Measurements from ENCODE around the gene HACE1. TPM values are rescaled to one million over a fixed set of nuclear protein-coding genes. Genes with fewer than 3 reads are reported as not detected.
"Not testable (repeated sequence)": the region's sequence is repeated elsewhere in the genome, so short reads cannot be mapped to it uniquely, and the experiment has no call there.

Gene HACE1
- total RNA-seq, 1 donor from 2014 or later = 12.1 TPM

- DNase-seq (ENCODE audit: low spot score) = no peak
Observed at GRCh38 chr6:104829183-104829958, 30.3 kb downstream of the HACE1 start.

- no peak for DNase-seq (ENCODE audit: low spot score)
Observed at GRCh38 chr6:104828478-104828877, 31.2 kb downstream of the HACE1 start.

DNA sequence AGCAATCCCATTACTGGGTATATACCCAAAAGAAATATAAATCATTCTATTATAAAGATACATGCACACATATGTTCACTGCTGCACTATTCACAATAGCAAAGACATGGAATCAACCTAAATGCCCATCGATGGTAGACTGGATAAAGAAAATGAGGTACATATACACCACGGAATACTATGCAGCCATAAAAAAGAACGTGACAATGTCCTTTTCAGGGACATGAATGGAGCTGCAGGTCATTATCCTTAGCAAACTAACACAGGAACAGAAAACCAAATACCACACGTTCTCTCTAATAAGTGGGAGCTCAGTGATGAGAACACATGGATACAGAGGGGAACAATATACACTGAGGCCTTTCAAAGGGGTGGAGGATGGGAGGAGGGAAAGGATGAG lies 38.9 kb downstream of the HACE1 start:
- not testable (repeated sequence) for DNase-seq (ENCODE audit: low spot score)

GRCh38 chr6:104816125-104816524 lies 43.6 kb downstream of the HACE1 start:
- no peak for DNase-seq (ENCODE audit: low spot score)

DNA sequence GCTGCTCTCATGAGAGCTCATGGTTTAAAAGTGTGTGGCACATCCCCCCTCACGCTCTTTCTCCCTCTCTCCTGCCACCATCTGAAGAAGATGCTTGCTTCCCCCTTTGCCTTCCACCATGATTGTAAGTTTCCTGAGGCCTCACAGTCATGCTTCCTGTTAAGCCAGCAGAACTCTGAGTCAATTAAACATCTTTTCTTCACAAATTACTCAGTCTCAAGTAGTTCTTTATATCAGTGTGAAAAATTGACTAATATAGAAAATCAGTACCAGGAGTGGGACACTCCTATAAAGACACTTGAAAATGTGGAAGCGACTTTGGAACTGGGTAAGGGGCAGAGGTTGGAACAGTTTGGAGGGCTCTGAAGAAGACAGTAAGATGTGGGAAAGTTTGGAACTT lies 45.0 kb downstream of the HACE1 start:
- DNase-seq (ENCODE audit: low spot score) = no peak

- DNase-seq (ENCODE audit: low spot score) = no peak
Observed at GRCh38 chr6:104813552-104813951, 46.2 kb downstream of the HACE1 start.

DNA sequence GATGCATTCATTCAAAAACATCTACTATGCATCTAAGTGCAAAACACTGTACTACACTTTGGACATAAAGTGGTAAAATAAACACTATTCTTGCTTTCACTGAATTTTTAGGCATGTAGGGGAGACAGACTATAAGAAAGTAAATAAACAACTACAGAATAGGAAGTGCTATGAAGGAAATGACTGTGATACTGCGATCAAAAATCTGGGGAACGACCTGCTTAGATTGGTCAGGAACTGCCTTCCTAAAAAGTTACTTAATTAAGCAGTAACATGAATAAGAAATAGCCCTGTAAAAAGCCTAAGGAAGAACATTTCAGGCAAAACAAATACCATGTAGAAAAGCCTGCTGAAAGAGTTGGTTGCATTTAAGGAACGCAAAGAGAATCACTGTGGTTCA lies 50.6 kb downstream of the HACE1 start:
- DNase-seq (ENCODE audit: low spot score) = no peak

GRCh38 chr6:104805335-104805734 lies 54.4 kb downstream of the HACE1 start:
- DNase-seq (ENCODE audit: low spot score) = not testable (repeated sequence)

GRCh38 chr6:104799134-104799657 lies 60.5 kb downstream of the HACE1 start:
- DNase-seq (ENCODE audit: low spot score) = no peak

GRCh38 chr6:104796031-104796785 lies 63.5 kb downstream of the HACE1 start:
- DNase-seq (ENCODE audit: low spot score) = no peak

DNA sequence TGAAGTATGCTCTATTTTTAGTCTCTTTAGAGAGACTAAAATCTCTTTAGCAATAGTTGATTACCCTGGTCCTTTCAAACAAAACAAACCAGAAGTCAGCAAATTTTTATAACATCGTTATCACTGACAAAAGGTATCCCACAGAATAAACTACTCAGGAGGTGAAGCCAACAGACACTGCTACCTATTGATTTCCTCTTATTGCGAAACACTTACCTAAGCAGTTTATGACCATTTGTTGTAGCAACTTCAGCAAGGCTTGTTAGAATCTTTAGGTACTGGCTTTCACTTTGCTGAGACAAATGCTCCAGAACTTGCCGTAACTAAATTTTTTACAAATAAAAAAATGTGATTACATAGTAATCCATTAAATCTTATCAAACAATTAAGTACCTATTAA lies 64.4 kb downstream of the HACE1 start:
- DNase-seq (ENCODE audit: low spot score) = no peak

DNA sequence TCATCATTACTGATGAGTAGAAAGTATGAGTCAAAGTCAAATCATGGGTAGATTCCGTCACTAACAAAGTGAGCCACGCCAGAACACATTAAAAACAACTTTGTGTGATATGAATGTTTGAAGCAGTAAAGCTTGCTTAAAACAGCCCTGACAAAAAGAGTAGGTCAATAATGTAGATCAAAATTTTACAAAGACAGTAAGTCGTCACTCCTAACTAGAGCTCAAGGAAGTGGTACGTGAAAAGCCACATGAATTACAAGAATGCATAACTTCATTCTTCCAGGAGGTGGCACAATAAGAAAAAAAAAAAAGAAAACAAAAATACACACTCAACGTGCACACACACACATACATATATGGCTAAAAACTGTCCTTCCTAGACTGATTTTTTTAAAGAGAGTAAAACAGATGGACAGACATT lies 69.9 kb downstream of the HACE1 start:
- no peak for DNase-seq (ENCODE audit: low spot score)

DNA sequence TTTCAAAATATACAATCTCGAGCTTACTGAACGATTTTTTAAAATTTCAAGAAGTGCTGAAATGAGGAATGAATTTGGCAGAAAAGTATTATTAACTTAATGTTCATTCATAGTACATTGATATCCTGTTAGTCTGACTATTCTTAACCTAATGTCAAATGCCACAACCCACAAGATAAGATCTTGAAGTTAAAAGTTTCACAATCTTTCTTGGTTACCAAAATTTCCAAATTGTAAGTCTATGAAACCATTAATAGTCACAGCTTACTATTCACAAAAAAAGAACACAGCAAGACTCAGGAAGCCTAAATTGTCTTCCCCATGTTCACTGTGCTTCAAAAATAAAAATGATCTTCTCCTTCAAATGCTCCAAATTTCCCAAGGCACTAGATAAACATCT lies 71.3 kb downstream of the HACE1 start:
- no peak for DNase-seq (ENCODE audit: low spot score)

- no peak for DNase-seq (ENCODE audit: low spot score)
Observed at GRCh38 chr6:104787305-104787704, 72.4 kb downstream of the HACE1 start.

DNA sequence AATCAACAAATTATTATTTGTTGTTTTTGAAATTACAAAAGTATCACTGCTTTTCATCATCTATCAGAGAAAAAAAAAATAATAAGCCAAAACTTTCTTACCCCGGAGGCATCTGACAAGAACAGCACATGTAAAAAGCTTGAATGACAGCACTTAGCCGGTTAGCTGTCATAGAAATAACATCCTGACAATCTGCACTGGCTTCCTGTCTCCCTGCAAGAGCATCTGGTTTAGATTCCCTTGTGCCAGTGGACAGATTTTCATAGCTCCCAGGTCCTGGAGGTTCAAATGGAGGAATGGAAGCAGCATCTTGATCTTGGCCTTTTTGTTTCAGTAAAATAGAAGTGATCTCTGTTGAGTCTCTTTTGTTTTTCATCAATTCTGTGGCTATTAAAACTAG lies 74.8 kb downstream of the HACE1 start:
- DNase-seq (ENCODE audit: low spot score) = no peak

- DNase-seq (ENCODE audit: low spot score) = no peak
Observed at GRCh38 chr6:104771258-104771832, 88.4 kb downstream of the HACE1 start.

GRCh38 chr6:104768906-104769305 lies 90.8 kb downstream of the HACE1 start:
- DNase-seq (ENCODE audit: low spot score) = no peak

GRCh38 chr6:104766595-104766994 lies 93.1 kb downstream of the HACE1 start:
- DNase-seq (ENCODE audit: low spot score) = no peak

DNA sequence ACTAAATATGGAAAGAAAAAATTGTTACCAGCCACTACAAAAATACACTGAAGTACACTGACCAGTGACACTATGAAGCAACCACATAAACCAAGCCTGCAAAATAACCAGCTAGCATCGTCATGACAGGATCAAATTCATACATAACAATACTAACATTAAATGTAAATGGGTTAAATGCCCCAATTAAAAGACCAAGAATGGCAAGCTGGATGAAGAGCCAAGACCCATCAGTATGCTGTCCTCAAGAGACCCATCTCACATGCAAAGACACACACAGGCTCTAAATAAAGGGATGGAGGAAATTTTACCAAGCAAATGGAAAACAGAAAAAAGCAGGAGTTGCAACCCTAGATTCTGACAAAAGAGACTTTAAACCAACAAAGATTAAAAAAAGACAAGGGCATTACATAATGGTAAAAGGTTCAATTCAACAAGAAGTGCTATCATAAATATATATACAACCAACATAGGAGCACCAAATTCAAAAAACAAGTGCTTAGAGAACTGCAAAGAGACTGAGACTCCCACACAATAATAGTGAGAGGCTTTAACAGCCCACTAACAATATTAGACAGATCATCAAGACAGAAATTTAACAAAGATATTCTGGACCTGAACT lies 104.8 kb downstream of the HACE1 start:
- no peak for DNase-seq (ENCODE audit: low spot score)

- DNase-seq (ENCODE audit: low spot score) = no peak
Observed at GRCh38 chr6:104753251-104753650, 106.5 kb downstream of the HACE1 start.

DNA sequence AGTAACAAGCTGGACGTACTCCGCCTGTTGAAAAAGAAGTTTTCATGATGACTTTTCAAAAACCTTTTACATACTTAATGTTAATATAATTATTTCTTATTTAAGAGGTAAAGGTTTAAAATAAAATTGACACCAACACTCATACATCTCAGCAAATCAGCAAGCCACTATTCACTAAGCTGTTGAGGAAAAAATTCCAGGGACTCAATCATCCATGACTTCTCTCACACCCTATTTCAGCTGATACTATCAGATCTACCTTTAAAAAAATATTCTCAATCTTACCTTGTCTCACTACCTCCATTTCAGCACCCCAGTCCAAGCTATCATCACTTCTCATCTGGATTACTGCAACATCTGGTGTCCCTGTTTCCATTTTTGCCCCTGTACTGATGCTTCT lies 109.3 kb downstream of the HACE1 start:
- no peak for DNase-seq (ENCODE audit: low spot score)

DNA sequence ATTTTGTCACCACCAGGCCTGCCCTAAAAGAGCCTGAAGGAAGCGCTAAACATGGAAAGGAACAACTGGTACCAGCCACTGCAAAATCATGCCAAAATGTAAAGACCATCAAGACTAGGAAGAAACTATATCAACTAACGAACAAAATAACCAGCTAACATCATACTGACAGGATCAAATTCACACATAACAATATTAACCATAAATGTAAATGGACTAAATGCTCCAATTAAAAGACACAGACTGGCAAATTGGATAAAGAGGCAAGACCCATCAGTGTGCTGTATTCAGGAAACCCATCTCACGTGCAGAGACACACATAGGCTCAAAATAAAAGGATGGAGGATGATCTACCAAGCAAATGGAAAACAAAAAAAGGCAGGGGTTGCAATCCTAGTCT lies 120.6 kb downstream of the HACE1 start:
- DNase-seq (ENCODE audit: low spot score) = not testable (repeated sequence)

All from mesenteric fat pad (tissue), 1 donor.